Stimulated activated effector memory CD8-positive, alpha-beta T cell treated with anti-CD3 and anti-CD28 coated beads, Interleukin-12 subunit alpha, Interleukin-12 subunit beta, amount 100 ng/mL, for 72 hours (primary cell): ENCODE measurements around the gene ZSWIM6.

Experiments used
- ATAC-seq: fragments of 150-1000 bp; cut with Tn5 transposase; 2 replicates; pipeline ENCODE4 v1.10.0; 2021
- DNase-seq, 2 donors: peaks; one replicate each; pipeline ENCODE4 v3.0.0; 2021 to 2022; ENCODE audit warnings: low spot score in 2 of 2
- H3K27ac Mint-ChIP-seq: one replicate; pipeline ENCODE4 v1.8.0; 2022; ENCODE audit warnings: mild to moderate bottlenecking, mixed read lengths
- H3K36me3 Mint-ChIP-seq: one replicate; pipeline ENCODE4 v1.8.0; 2022; ENCODE audit warnings: mild to moderate bottlenecking, mixed read lengths
- H3K4me1 Mint-ChIP-seq: one replicate; pipeline ENCODE4 v1.8.0; 2022; ENCODE audit warnings: mixed read lengths
- H3K4me3 Mint-ChIP-seq: one replicate; pipeline ENCODE4 v1.8.0; 2022; ENCODE audit warnings: mild to moderate bottlenecking, mixed read lengths
- H3K9me3 Mint-ChIP-seq: one replicate; pipeline ENCODE4 v1.8.0; 2022; ENCODE audit warnings: mixed read lengths

Gene ZSWIM6

DNA sequence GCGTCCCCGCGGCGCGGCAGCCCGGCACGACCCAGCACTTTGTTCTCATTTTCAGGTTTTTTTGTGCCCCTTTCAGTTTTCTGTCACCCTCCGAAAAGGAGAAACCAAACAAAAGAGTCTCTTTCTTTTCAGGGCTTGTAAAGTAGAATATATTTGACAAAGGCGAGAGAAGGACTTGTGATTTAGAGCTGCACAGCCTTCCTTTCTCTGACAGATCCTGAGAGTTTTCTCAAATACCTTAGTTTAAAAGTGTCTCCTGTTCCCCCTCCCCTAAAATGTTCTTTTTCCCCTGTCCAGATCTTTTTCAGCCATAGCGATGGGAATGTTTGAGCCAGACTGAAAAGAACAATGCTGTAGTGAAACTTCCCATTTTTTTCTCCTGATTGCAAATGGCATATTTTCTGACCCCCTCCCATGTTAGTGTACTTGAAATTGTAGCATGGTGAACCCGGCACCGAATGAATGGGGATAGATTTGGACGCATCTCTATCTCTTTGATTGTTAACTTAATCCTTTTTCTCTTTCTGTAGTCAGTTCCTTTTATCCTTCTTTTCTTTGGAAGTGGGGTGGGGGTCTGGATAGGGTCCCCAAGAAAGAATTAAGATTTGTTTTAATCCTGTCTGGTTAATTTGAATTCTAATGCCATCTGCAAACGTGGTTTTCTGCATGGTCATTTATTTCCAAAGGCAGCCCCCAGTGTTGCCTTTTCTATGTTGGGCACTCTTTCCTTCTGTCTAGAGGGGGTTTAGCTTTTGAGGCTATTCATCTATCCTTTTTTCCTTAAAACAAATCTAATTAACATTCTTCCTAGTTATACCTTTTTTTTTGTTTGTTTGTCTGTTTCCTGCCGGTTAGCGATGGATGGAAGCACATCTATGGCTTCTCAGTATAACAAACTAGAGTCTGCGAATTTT is 2.2 kb downstream of the ZSWIM6 start:
- DNase-seq (no peak), ATAC-seq (no peak)
- Mint-ChIP-seq H3K36me3 (peaks cover 47% of the 10 kb centered on the region), H3K9me3 (no peaks in the 10 kb centered on the region), H3K27ac (peak overlapping the region; percentile 86), H3K4me3 (peak overlapping the region; percentile 88), H3K4me1 (peaks cover 52% of the 10 kb centered on the region)

DNA sequence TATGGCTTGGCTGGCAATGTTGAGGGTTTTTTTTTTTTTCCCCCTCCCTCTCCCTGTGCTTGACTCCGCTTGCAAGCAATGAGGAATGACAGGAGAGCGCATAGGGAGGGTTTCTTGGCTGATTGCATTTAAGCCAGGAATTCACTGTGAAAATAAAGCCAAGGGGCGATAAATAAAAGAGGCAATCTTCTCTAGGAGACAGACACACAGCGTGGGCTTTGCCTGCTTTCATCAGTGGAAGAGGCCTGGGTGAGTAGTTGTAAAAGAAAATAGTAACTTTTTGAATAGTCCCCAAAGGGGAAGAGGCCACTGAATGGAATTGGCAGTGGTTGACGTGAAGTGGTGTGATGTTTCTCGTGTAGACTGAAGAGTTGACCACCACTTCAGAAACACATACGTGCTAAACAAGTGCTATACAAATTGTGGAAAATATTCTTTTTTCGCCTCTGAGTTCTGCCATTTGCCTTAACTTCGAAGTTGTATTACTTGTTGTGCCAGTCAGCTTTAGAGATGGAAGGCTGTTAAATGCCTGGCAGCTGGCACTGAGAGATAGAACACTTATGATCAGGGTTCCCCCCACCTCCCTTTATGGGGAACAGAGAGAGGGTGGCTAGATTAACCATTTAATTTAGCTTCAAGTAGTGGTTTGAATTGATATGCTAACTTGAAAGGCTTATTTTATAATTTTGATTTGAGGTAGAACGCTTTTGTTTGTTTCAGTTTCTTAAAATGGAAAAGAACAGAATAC is 3.0 kb downstream of the ZSWIM6 start:
- peak overlapping the region; percentile 88 for H3K4me3 Mint-ChIP-seq
- H3K36me3 Mint-ChIP-seq: peaks cover 41% of the 10 kb centered on the region
- no peaks in the 10 kb centered on the region for H3K9me3 Mint-ChIP-seq
- no peak overlapping the region for H3K27ac Mint-ChIP-seq
- peaks cover 48% of the 10 kb centered on the region for H3K4me1 Mint-ChIP-seq
- ATAC-seq (no peak), DNase-seq (no peak)

DNA sequence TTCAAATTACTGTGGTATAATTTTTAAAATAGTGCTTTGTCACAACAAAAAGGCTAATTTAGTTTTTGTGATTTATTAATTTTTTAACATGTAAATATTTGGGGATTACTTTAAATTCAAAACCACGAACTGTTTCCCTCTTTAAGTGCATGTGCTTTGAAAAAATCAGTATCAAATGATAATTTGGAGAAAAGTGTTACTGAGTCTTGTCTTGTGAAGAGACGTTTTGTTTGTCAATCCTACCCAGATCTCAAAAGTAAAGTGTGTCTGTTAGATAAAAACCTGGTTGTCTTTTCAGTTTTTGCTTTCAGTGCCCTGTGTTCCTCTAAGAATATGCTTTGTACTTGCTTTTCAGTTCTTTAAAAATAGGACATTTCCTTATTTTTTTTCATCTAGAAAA is 7.7 kb downstream of the ZSWIM6 start:
- H3K4me3 Mint-ChIP-seq: no peak overlapping the region
- H3K9me3 Mint-ChIP-seq: no peaks in the 10 kb centered on the region
- no peak overlapping the region for H3K27ac Mint-ChIP-seq
- no peak for DNase-seq
- peaks cover 58% of the 10 kb centered on the region for H3K4me1 Mint-ChIP-seq
- no peak for ATAC-seq
- peaks cover 16% of the 10 kb centered on the region for H3K36me3 Mint-ChIP-seq

DNA sequence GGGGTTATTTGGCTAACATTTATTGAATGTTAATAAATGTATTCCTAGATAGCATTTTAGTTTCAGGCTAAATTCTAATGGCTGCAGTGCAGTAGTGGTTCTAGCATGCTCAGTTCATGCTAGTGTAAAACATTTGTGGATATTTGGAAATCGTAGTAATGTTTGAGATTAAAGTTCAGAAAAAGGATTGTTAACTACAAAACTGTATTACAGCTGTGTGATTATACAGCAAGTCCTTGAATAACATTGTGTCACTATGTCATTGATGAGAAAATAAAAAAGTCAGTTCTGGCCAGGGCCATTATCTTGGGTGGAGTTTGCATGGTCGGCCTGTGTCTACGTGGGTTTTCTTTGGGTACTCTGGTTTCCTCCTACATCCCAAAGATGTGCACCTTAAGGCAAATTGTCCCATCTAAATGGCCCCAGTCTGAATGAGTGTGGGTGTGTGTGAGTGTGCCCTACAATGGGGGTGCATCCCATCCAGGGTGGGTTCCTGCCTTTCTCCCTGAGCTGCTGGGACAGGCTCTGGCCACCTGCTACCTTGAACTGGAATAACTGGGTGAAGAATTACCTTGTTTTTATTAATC is 8.8 kb downstream of the ZSWIM6 start:
- H3K9me3 Mint-ChIP-seq: no peaks in the 10 kb centered on the region
- H3K4me3 Mint-ChIP-seq: no peak overlapping the region
- no peak overlapping the region for H3K27ac Mint-ChIP-seq
- ATAC-seq (no peak), DNase-seq (no peak)
- H3K4me1 Mint-ChIP-seq: peaks cover 49% of the 10 kb centered on the region
- H3K36me3 Mint-ChIP-seq: peaks cover 10% of the 10 kb centered on the region

DNA sequence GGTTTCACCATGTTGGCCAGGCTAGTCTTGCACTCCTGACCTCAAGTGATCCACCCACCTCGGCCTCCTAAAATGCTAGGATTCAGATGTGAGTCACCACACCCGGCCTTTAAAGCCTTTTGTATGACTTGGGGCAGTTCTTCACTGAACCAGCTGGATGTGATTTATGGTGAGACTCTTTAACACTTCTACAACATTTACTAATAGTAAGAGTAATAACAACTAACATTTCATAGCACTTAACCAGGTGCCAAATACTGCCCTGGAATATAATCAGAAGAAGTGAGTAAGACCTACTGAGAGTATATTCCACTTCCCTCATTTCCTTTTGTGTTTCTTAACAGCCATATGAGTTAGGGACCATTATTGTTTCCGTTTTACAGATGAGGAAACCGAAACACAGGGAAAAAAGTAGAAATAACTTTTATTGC is 10.0 kb downstream of the ZSWIM6 start:
- DNase-seq: no peak
- H3K4me3 Mint-ChIP-seq: no peak overlapping the region
- H3K4me1 Mint-ChIP-seq: peaks cover 39% of the 10 kb centered on the region
- H3K27ac Mint-ChIP-seq: no peak overlapping the region
- peaks cover 6% of the 10 kb centered on the region for H3K36me3 Mint-ChIP-seq
- no peaks in the 10 kb centered on the region for H3K9me3 Mint-ChIP-seq
- peak; percentile 78 for ATAC-seq

DNA sequence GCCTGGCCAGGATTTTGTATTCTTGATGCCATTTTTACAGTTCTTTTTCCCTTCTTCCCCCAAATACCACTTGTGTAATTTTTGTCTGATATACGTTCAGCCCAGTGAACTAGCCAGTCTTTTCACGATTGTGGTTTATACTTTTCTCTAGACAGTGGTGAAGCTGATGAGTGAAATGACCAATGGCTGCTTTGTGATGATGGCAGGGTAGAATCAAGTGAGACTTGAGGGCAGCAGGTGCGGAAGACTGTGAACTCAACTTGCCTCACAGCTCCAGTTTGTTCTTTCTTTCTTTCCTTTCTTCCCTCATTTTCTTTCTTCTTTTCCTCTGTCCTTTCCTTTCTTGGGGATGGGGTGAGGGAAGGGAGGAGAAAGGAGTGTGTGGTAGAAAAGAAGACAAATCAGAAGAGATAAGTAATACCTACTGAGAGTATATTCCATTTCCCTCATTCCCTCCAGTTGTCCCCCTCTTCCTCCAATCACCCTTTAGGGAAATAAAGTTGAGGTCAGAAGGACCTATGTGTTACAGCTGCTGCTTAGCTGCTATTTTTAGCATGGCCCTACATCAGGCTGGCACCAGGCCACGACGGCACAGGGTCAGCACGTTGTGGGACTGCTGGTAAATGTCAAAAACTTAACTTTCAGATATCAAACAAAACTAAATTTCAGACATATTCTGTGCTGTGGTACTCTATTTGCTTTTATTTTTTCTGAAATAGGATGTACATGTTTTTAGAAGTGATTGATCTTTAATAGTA is 12.3 kb downstream of the ZSWIM6 start:
- Mint-ChIP-seq H3K9me3 (no peaks in the 10 kb centered on the region), H3K36me3 (no peaks in the 10 kb centered on the region), H3K27ac (no peak overlapping the region), H3K4me1 (peaks cover 43% of the 10 kb centered on the region), H3K4me3 (no peak overlapping the region)
- no peak for ATAC-seq
- no peak for DNase-seq

DNA sequence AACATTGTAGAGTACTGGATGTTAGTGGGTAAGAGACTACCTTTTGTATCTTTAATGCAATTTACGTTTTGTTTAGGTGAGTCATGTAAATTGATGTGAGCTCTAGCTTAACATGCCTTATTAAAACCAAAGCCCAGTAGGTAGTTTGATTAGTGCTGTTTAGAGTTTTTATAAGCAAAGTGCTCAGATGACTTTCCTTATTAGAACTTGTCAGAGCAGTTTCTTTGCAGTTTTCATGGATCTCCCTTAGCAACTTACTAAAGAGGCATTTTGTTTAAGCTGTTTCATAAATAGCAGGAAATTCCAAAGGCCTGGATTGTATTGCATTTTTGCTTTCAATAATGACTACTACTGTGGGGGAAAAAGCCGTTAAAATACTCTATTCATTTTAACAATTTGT is 14.5 kb downstream of the ZSWIM6 start:
- Mint-ChIP-seq H3K36me3 (no peaks in the 10 kb centered on the region), H3K27ac (no peak overlapping the region), H3K4me1 (peaks cover 36% of the 10 kb centered on the region), H3K9me3 (no peaks in the 10 kb centered on the region), H3K4me3 (no peak overlapping the region)
- DNase-seq (no peak), ATAC-seq (no peak)

DNA sequence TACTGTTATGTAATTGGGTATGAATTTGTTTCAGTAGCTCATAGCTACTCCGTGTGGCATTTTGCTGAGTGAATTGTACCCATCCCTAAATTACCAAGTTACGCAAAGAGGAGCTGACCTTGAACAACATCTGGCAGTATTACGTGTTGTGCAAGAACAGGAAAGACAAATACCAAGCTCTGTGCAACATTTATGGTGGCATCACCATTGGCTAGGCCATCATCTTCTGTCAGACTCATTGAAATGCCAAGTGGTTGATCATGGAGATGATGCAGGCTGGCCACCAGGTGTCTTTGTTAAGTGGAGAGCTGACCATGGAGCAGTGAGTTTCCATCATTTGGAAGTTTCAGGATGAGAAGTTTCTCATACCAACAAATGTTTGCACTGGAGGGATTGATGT is 15.0 kb downstream of the ZSWIM6 start:
- H3K9me3 Mint-ChIP-seq: no peaks in the 10 kb centered on the region
- H3K36me3 Mint-ChIP-seq: no peaks in the 10 kb centered on the region
- H3K27ac Mint-ChIP-seq: no peak overlapping the region
- no peak overlapping the region for H3K4me3 Mint-ChIP-seq
- ATAC-seq (no peak), DNase-seq (no peak)
- peaks cover 31% of the 10 kb centered on the region for H3K4me1 Mint-ChIP-seq

DNA sequence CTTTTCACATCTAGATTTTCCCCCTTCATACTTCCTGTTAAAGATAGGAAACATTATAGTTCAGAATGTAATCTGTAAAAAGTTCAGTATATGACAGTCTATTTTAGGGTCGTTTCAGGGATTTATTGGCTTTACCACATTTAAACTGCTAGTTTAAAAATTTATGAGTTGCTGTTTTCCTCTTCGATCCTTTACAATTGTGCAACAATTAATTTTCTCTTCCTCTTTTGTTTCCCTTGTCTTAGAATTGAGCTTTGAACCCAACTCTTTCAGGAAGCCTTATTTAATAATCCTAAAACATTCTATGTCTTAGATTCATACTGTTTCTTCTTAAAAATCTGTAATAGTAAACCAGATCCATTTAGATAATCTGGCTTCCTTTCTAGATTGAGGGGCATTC is 16.4 kb downstream of the ZSWIM6 start:
- DNase-seq (no peak), ATAC-seq (no peak)
- no peak overlapping the region for H3K27ac Mint-ChIP-seq
- H3K36me3 Mint-ChIP-seq: no peaks in the 10 kb centered on the region
- H3K4me1 Mint-ChIP-seq: peaks cover 40% of the 10 kb centered on the region
- no peak overlapping the region for H3K4me3 Mint-ChIP-seq
- H3K9me3 Mint-ChIP-seq: no peaks in the 10 kb centered on the region

DNA sequence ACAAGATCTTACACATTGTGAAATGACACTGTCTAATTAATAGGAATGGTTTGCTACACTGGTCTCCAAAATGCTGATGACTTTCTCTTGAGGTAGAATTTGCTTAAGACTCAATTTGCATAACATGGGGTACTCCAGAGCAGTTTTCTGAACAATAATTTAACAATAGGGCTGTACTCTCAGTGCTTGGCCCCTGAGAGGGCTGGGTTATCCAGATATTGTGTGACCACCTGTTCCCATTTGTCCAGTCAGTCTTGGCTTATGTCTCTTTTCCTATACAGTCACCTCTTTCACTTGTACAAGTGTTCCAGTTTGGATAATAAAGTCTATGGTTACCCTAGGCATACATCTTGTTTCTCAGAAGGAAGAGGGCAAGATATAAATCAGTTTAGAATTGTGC is 17.9 kb downstream of the ZSWIM6 start:
- H3K4me1 Mint-ChIP-seq: peaks cover 31% of the 10 kb centered on the region
- ATAC-seq (no peak), DNase-seq (no peak)
- H3K4me3 Mint-ChIP-seq: no peak overlapping the region
- no peaks in the 10 kb centered on the region for H3K9me3 Mint-ChIP-seq
- no peak overlapping the region for H3K27ac Mint-ChIP-seq
- H3K36me3 Mint-ChIP-seq: no peaks in the 10 kb centered on the region

DNA sequence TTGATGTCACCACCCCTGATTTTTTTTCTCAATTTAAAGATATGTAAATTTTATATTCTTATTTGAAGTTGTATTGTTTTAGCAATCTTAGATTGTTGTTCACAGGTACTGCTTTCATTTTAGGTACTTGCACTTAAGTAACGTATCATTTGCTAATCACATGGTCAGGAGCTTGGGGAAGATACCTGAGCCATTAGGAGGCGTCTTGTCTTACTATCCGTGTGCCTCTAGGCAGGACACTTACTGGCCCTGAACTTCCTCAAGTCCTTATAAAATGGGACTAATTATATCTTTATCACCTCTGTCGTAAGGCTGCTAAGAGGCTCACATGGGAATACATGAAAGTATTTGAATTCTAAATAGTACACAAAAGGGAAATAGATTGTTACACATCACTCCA is 18.5 kb downstream of the ZSWIM6 start:
- no peak for DNase-seq
- no peaks in the 10 kb centered on the region for H3K36me3 Mint-ChIP-seq
- no peaks in the 10 kb centered on the region for H3K9me3 Mint-ChIP-seq
- H3K4me1 Mint-ChIP-seq: peaks cover 31% of the 10 kb centered on the region
- no peak overlapping the region for H3K27ac Mint-ChIP-seq
- no peak for ATAC-seq
- no peak overlapping the region for H3K4me3 Mint-ChIP-seq

DNA sequence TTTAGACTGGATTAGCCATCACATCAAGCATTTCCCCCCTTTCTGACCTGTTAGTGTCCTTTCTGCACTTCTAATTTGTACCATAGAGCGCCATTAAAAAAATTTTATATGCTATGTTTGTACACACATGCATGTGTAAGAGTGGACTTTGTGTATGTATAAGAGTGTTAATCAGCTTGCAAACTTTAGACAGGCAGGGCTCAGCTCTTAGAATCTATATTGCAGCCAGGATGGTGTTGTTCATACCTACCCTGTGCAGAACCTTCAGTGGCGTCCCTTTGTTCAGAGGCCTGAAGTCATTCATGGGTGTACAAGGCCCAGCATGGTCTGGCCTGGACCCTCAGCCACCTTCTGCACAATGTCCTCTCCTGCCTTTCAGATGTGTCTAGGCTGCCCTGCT is 19.7 kb downstream of the ZSWIM6 start:
- ATAC-seq (no peak), DNase-seq (no peak)
- H3K36me3 Mint-ChIP-seq: no peaks in the 10 kb centered on the region
- peaks cover 31% of the 10 kb centered on the region for H3K4me1 Mint-ChIP-seq
- H3K4me3 Mint-ChIP-seq: no peak overlapping the region
- no peaks in the 10 kb centered on the region for H3K9me3 Mint-ChIP-seq
- no peak overlapping the region for H3K27ac Mint-ChIP-seq

DNA sequence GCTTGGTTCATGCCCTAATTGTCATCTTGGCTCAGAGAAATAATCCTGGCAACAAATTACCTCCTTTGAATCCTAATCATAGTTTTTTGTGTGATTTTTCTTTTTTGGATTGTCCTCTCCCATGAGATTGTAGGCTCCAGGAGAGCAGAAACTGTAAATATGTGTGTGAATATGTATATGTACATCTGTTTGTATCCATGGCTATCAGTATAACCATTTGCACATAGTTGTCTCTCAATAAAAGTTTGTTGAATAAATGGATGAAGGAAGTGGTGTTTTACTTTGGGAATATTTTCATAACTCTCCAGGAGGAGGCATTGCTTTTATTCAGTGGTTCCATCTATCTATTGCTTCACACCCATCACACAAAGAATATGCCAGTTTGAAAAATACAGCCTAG is 20.1 kb downstream of the ZSWIM6 start:
- H3K9me3 Mint-ChIP-seq: peaks cover 2% of the 10 kb centered on the region
- DNase-seq (no peak), ATAC-seq (no peak)
- H3K27ac Mint-ChIP-seq: no peak overlapping the region
- peaks cover 29% of the 10 kb centered on the region for H3K4me1 Mint-ChIP-seq
- no peaks in the 10 kb centered on the region for H3K36me3 Mint-ChIP-seq
- no peak overlapping the region for H3K4me3 Mint-ChIP-seq

DNA sequence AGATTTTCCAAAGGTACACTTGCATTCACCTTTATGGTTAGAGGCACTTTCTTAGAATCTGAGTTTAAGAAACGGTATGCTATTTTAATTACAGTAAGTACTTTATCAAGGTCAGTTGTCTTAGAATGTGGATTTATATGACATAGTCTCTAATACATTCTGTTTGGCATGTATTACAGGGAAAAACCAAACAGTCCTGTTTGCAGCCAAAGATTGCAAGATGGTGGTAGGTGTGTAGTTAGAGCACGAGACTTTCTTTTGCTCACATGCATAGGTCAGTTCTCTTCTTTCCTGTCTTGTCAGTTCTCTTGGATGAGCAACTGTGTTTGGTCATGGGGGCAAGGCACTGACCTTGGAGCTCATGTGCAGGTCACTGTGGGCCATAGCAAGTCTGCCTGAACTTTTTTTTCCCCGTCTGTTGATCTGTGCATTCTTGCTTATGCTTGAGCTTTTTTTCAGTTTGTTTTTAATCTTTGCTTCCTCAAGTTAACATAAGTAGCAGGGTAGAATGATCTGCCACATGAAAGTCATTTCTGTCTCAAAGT is 20.6 kb downstream of the ZSWIM6 start:
- Mint-ChIP-seq H3K27ac (no peak overlapping the region), H3K4me3 (no peak overlapping the region), H3K4me1 (peaks cover 24% of the 10 kb centered on the region), H3K36me3 (no peaks in the 10 kb centered on the region), H3K9me3 (peaks cover 3% of the 10 kb centered on the region)
- ATAC-seq (no peak), DNase-seq (no peak)

DNA sequence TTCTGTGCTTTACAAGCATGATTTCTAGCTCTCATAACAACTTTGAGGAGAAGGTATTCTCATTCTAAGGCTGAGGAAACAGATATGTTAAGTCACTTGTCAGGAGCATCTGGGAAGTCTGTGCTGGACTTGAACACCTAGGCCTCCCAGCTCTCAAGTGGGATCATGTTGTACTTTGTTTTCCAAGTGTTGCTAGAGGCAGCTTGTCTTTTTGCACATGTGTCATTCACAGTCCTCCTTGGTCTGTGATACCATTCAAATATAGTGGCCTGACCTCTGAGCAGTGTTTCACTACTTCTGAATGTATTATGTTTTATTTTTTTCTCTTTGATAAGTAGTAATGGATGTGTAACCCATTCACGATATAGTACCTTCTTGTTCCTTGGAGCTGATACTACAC is 21.2 kb downstream of the ZSWIM6 start:
- ATAC-seq (no peak), DNase-seq (no peak)
- Mint-ChIP-seq H3K4me1 (peaks cover 24% of the 10 kb centered on the region), H3K9me3 (peaks cover 7% of the 10 kb centered on the region), H3K36me3 (no peaks in the 10 kb centered on the region), H3K27ac (no peak overlapping the region), H3K4me3 (no peak overlapping the region)
